Measurements from ENCODE around the gene DNAAF3.
"Not testable (repeated sequence)": the region's sequence is repeated elsewhere in the genome, so short reads cannot be mapped to it uniquely, and the experiment has no call there.

The DNAAF3 gene

GRCh38 chr19:55178781-55179599 is 12.6 kb upstream of the DNAAF3 start:
- peak; percentile 25 for DNase-seq
- in situ Hi-C loops (cut with HindIII; ENCODE audit: low pct_ligation_motif_present, low pct_unique_long_range_greater_than_20kb, low sequenced_read_pairs), result no loop called here

DNA sequence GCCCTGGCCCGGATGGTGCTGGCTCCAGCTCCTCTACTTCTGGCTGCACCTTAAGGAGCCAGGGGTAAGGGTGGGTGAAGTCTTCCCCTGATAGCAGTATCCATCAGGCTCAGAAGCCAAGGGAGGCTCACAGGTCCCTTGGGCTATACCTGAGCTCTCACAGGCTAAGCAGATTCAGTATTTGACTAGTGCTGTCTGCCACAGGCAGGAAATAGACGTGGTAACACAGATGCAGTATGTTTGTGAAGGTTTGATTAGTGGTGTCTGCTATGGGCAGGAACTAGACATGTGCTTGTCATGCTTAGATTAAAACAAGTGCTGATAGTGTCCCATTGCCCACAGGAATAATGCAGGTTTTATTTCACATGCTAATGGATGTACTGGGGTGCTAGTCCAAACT is 9.7 kb upstream of the DNAAF3 start:
- no peak for DNase-seq
- in situ Hi-C loops (cut with HindIII; ENCODE audit: low pct_ligation_motif_present, low pct_unique_long_range_greater_than_20kb, low sequenced_read_pairs), result no loop called here

DNA sequence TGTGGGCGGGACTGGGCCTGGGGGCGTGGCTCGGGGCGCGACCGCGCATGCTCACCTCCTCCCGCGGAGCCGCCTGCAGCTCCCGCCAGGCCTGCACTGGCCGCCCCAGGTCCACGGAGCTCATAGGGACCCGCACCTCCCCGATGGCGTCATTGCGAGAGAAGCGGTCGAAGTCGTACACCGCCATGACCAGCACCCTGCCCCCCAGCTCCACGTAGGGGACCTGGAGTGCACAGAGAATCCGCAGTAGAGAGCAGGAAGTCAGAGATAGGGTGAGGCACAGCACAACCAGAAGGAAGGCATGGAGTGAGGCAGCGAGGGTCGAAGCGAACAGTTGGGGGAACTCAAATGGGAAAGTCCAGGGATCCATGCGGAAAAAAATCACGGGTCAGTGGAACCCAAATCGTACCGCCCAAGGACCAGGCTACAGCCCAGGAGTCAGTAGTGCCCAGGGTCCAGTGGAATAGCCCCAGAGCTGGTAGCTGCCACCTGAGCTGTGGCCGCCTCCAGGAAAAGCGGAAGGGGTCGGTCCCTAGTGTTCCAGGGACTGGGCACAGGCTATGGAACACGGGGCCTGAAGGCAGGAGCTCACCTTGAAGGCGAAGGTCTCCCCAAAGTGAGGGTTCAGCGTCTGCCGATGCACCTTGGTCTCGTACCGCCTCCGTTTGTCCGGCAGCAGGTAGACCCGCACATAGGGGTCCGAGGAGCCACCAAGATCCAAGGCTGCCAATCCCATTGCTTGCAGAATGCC is 8.9 kb upstream of the DNAAF3 start:
- DNase-seq, result no peak
- in situ Hi-C loops (cut with HindIII; ENCODE audit: low pct_ligation_motif_present, low pct_unique_long_range_greater_than_20kb, low sequenced_read_pairs), result no loop called here

DNA sequence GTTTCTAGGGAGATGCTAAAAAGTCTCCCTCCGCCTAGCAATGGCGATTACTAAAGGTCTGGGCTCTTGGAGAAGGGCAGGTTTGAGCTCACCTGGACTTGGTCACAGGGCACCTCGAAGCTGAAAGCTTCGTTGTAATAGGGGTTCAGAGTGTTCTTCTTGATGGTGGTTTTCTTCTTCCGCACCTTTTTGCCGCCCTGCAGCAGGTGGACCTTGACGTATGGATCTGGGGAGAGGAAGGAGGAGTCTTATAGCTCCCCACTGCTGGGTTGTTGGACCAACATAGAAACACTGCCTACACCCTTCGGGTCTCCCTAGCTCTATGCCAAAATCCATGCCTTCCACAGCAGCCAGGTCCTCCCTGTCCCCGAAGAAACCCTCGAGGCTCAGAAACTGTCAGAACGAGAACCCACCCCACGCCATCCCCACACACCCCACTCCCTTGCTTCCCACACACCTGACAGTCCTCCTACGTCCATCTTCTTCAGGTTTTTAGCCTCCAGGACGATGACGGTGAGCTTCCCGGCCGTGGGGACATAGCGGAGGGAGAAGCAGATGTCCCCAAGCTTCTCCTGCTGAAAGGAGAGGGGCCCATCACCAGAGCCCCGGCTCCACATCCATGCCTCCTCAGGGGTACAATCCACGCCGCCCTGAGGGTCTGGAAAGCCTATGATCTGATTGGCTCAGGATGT is 8.2 kb upstream of the DNAAF3 start:
- in situ Hi-C loops (cut with HindIII; ENCODE audit: low pct_ligation_motif_present, low pct_unique_long_range_greater_than_20kb, low sequenced_read_pairs), result no loop called here
- no peak for DNase-seq

- in situ Hi-C loops (cut with HindIII; ENCODE audit: low pct_ligation_motif_present, low pct_unique_long_range_greater_than_20kb, low sequenced_read_pairs), result no loop called here
- peak; percentile 80 for DNase-seq
These were observed 7.4 kb upstream of the DNAAF3 start for GRCh38 chr19:55173714-55174409.

DNA sequence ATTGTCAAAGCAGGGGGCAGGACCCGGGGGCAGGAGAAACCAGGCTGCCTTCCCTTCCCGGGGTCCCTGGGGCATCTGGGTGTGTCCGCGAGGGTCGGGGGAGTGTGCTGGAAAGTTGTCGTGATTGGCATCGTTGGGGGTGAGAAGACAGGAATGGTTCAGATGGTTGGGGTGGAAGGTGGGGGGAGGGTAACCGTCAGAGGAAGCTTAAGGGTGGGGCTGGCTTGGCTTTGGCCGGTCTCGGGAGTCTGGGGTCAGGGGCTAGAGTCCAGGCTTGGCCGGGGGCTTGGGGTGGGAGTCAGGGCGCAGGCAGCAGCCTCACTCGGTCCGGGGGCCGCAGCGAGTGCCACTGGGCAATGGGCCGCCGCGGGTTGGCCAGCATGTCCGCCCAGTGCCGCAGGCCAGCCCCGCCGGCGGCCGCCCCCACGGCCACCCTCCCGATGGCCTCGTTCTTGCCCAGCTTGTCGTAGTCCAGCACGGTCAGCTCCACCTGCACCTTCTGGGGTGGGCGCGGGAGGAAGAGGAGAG is 6.8 kb upstream of the DNAAF3 start:
- in situ Hi-C loops (cut with HindIII; ENCODE audit: low pct_ligation_motif_present, low pct_unique_long_range_greater_than_20kb, low sequenced_read_pairs), result no loop called here
- DNase-seq, result no peak

- peak; percentile 66 for DNase-seq
- in situ Hi-C loops (cut with HindIII; ENCODE audit: low pct_ligation_motif_present, low pct_unique_long_range_greater_than_20kb, low sequenced_read_pairs), result no loop called here
These were observed 6.3 kb upstream of the DNAAF3 start for GRCh38 chr19:55172741-55173140.

DNA sequence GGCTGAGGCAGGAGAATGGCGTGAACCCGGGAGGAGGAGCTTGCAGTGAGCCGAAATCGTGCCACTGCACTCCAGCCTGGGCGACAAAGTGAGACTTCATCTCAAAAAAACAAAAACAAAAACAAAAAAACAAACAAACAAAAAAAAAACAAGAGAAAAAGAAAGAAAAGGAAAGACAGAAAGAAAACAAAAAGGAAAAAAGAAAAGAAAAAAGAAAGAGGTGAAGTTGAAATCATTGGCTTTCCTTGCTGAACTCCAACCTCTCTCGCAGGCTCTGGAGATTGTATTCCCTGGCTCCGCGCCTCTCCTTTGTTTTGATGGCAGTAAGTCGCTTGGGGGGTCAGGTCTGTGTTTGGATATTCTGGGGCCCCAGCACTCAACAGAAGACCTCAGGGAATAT is 5.9 kb upstream of the DNAAF3 start:
- DNase-seq; in situ Hi-C loops (cut with HindIII; ENCODE audit: low pct_ligation_motif_present, low pct_unique_long_range_greater_than_20kb, low sequenced_read_pairs): not testable (repeated sequence)

GRCh38 chr19:55171440-55171839 is 5.0 kb upstream of the DNAAF3 start:
- no peak for DNase-seq
- in situ Hi-C loops (cut with HindIII; ENCODE audit: low pct_ligation_motif_present, low pct_unique_long_range_greater_than_20kb, low sequenced_read_pairs), result no loop called here

GRCh38 chr19:55169136-55169535 is 2.7 kb upstream of the DNAAF3 start:
- in situ Hi-C loops (cut with HindIII; ENCODE audit: low pct_ligation_motif_present, low pct_unique_long_range_greater_than_20kb, low sequenced_read_pairs), result no loop called here
- DNase-seq, result no peak

- DNase-seq, result peak; percentile 89
- in situ Hi-C loops (cut with HindIII; ENCODE audit: low pct_ligation_motif_present, low pct_unique_long_range_greater_than_20kb, low sequenced_read_pairs), result no loop called here
These were observed 372 bp downstream of the DNAAF3 start for GRCh38 chr19:55165952-55166529.

GRCh38 chr19:55161571-55162322 is 4.7 kb downstream of the DNAAF3 start:
- in situ Hi-C loops (cut with HindIII; ENCODE audit: low pct_ligation_motif_present, low pct_unique_long_range_greater_than_20kb, low sequenced_read_pairs), result no loop called here

DNA sequence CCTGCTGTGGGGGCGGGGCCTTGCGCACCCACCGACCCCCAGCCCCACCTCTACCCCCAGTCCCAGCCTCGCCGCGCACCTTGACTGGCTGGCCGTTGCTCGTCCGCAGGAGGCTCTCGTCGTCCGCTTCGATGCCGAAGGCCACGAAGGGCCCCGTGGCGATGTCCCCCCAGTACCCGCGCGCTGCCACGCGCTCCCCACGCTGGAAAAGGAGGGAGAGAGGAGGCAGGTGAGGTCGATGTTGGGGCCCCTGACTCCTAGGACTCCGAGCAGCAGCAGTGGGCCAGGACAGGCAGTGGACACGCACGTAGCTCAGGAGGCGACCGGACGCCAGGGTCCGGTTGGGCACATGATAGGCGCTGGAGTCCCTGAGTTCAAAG is 5.4 kb downstream of the DNAAF3 start:
- in situ Hi-C loops (cut with HindIII; ENCODE audit: low pct_ligation_motif_present, low pct_unique_long_range_greater_than_20kb, low sequenced_read_pairs), result no loop called here
- no peak for DNase-seq

More at GRCh38 chr19:55161571-55162322, 4.7 kb downstream of the DNAAF3 start:
- no peak for DNase-seq

GRCh38 chr19:55160128-55160985 is 6.1 kb downstream of the DNAAF3 start:
- in situ Hi-C loops (cut with HindIII; ENCODE audit: low pct_ligation_motif_present, low pct_unique_long_range_greater_than_20kb, low sequenced_read_pairs), result no loop called here
- peak; percentile 85 for DNase-seq

DNA sequence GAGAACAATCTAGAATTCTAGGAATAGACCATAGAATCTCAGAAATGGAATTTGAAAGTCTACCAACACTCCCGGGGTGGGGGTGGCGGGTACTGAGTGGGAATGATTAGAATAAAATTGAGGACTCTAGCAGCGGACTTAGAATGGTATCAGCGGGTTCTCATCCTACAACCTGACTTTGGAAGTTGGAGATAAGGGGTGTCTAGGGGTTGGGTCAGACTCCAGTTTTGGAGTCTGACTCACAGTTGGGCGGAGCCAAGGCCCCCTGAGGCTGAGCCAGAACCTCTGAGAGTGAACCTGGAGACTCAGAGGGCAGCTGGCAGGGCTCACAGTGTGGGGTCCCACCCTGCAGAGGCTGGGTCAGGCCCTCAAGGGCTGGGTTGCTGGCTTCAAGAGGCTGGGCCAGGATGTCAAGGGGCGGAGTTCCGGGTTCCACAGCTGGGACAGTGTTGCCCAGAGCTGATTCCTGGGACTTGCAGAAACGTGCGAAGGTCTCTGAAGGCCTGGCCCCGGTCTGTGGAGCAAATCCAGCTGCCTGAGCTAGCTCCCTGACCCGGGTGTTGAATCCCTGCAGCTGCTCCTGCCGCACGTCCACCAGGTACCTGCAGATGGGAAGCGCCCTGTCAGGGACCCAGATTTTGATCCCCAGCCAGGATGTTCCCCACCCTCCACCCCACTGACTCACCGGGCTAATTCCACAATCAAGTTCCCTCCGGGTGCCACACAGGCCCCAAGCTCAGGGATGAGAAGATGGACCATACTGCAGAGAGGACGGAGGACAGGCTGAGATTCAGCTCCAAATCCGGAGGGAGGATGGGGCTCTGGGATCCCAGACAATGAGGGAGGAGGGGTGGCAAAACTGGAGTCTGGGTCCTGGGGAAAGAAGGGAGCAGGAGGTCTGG is 7.3 kb downstream of the DNAAF3 start:
- in situ Hi-C loops (cut with HindIII; ENCODE audit: low pct_ligation_motif_present, low pct_unique_long_range_greater_than_20kb, low sequenced_read_pairs), result no loop called here

GRCh38 chr19:55158423-55158822 is 8.0 kb downstream of the DNAAF3 start:
- in situ Hi-C loops (cut with HindIII; ENCODE audit: low pct_ligation_motif_present, low pct_unique_long_range_greater_than_20kb, low sequenced_read_pairs), result no loop called here
- DNase-seq, result no peak

More for the DNA sequence above, 7.3 kb downstream of the DNAAF3 start:
- DNase-seq, result no peak
